ENCODE data around the gene P2RX6. TPM values are rescaled to one million over a fixed set of nuclear protein-coding genes. Genes with fewer than 3 reads are reported as not detected.
A peak's percentile ranks its signal among the peaks of the same experiment; 100 is the strongest.

The P2RX6 gene
- total and polyA plus RNA-seq, 9 of the 15 experiments (the other 6 are each of a cell fraction or from before 2014, with no cell fraction given), result 0.01 to 3.9 (median 1.5) TPM; not detected in 1

GRCh38 chr22:21055880-21056319, 40.9 kb downstream of the P2RX6 start (continued):
- TF ChIP-seq TRIM25 (IDR thresholded peaks at IDR 0.05; ENCODE audit: borderline replicate concordance) (no peak; the same call in 1 of the 2 replicates), MAFF (IDR thresholded peaks at IDR 0.05; ENCODE audit: low read length) (no peak), CHD4 (IDR thresholded peaks at IDR 0.05; ENCODE audit: insufficient read depth, insufficient replicate concordance, low read depth, low read length, poor library complexity, severe bottlenecking) (no peak), E2F4 (CRISPR knock-in tag; IDR thresholded peaks at IDR 0.05; ENCODE audit: low read depth) (no peak), SIN3A (IDR thresholded peaks at IDR 0.05; ENCODE audit: borderline replicate concordance in 2 of 2, control insufficient read depth in 1 of 2, low read depth in 2 of 2, low read length in 2 of 2) (no peak), ZNF12 (CRISPR knock-in tag; IDR thresholded peaks at IDR 0.05) (peak; percentile 76), ZNF561 (CRISPR knock-in tag; conservative IDR thresholded peaks at IDR 0.05) (0 out of 2 replicates have a peak, but pooled peaks have one; percentile 54), FOS (IDR thresholded peaks at IDR 0.05; ENCODE audit: extremely low read depth, insufficient read length) (no peak), ZNF408 (CRISPR knock-in tag; IDR thresholded peaks at IDR 0.05; ENCODE audit: low read depth) (no peak), CHD1 (IDR thresholded peaks at IDR 0.05; ENCODE audit: low read length) (peak; percentile 7), ZNF274 (IDR thresholded peaks at IDR 0.05; ENCODE audit: borderline replicate concordance, low read depth, low read length) (no peak), REST (IDR thresholded peaks at IDR 0.05; ENCODE audit: borderline replicate concordance) (no peak), REST (CRISPR knock-in tag; IDR thresholded peaks at IDR 0.05; ENCODE audit: low read depth) (0 out of 2 replicates have a peak, but pooled peaks have one; percentile 28), ATF6 (CRISPR knock-in tag; IDR thresholded peaks at IDR 0.05) (peak; percentile 52; the same call in 1 of the 2 replicates), ZNF133 (CRISPR knock-in tag; IDR thresholded peaks at IDR 0.05) (0 out of 2 replicates have a peak, but pooled peaks have one; percentile 39)

All from K562 (cell line).